NCI-H2196 treated with DMSO at 0.1 percent for 48 hours (cell line): ENCODE results near the gene POGLUT3.

Experiments used
- DNase-seq: peaks from one replicate; lab custom pipeline; 2025; ENCODE audit not compliant: unreplicated experiment; lab: John Stamatoyannopoulos, UW

The POGLUT3 gene

GRCh38 chr11:108498046-108498815 lies at the start of gene POGLUT3:
TSS of gene POGLUT3 (minus strand) at chr11:108498384. CDS start at chr11:108498366, 18 bp downstream.
- DNase-seq: peak; percentile 34

- no peak for DNase-seq
Observed at GRCh38 chr11:108545909-108546501, 47.8 kb upstream of the POGLUT3 start.

- no peak for DNase-seq
Observed at GRCh38 chr11:108543316-108543964, 45.3 kb upstream of the POGLUT3 start.

GRCh38 chr11:108541531-108541930 lies 43.3 kb upstream of the POGLUT3 start:
- DNase-seq: no peak

GRCh38 chr11:108538502-108538901 lies 40.3 kb upstream of the POGLUT3 start:
- no peak for DNase-seq

GRCh38 chr11:108538022-108538424 lies 39.8 kb upstream of the POGLUT3 start:
- no peak for DNase-seq

- no peak for DNase-seq
Observed at GRCh38 chr11:108536783-108537182, 38.6 kb upstream of the POGLUT3 start.

GRCh38 chr11:108535384-108535955 lies 37.3 kb upstream of the POGLUT3 start:
- no peak for DNase-seq

DNA sequence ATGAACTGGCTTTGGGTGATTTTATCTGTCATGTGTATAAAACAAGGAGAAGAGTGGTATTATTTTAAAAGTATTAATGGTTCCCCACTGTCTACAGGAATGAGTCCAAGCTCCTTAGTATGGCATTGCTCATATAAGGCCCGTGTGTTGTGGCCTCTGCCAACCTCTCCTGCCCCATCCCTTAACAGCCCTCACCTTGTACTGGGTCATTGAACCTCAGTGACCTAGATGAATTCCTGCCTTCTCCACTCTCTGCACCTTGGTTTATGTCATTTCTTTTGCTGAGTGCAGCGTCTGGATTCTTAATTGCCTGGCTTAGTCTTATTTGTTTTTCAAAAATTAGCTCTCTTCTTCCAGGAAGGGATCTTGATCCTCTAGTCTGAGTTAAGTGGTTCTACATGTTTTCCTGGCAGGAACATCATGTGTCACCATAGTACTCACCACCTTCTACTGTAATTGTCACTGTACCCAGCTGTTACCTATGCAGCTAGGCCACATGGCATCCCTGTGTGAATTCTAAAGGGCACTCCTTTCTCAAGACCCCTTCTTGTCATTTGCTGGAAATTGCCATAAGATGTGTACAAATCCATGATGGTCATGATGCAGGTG lies 36.2 kb upstream of the POGLUT3 start:
- no peak for DNase-seq

- DNase-seq: no peak
Observed at GRCh38 chr11:108530426-108530825, 32.2 kb upstream of the POGLUT3 start.

DNA sequence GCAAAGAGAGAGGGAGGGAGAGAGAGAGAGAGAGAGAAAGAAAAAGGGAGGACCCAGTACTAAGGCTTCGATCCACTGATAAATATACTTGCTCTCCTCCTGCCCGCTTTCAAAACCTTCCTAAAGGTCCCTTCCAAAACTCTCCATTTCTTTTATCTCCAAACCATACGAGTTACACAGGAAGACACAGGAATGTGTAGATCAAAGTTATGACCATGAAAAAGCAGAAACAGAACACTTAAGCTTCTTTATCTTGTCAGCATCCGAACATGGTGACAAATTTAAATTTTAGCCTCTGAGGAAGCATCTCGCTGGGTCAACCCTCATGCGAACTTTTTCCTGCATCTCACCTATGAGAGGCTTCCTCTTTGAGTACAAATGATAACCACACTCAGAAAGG lies 29.2 kb upstream of the POGLUT3 start:
- DNase-seq: no peak

- no peak for DNase-seq
Observed at GRCh38 chr11:108525161-108525560, 27.0 kb upstream of the POGLUT3 start.

DNA sequence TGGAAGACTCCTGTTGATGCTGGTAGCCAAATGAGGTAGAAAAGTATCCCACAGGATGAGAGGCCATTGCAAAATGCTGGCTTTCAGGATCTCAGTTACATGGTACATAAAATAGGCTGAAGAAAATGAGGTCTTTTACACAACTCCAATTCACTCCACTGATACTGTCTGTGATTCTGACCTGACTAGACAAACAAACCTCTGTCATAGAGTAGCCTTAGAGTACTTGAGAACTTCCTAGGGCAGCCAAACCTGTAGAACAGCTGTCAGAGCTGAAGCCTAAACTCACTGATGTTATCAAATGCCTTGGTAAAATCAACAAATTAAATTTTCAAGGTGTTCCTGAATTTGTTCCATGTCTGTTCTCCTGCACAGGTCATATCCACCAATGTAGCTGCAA lies 26.2 kb upstream of the POGLUT3 start:
- DNase-seq: peak; percentile 6

DNA sequence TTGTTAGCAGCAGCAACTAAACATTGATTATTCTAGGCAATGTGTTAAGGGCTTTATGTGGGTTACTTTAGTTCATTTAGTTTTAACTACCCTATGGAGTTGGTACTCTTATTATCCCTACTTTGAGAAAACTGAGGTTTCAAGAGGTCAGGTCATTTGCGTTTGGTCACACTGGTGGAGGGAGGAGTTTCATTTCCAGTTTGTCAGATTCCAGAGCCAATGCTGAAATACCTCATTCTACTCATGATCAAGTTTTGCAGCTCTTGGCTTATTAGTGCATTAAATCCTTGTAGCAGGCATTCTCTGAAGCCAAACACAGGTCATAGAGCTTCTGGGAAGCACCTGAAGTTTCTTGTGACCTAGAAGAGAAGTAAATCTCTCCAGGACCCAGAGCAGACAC lies 24.1 kb upstream of the POGLUT3 start:
- no peak for DNase-seq

- DNase-seq: no peak
Observed at GRCh38 chr11:108518581-108518980, 20.4 kb upstream of the POGLUT3 start.

- no peak for DNase-seq
Observed at GRCh38 chr11:108516125-108516524, 17.9 kb upstream of the POGLUT3 start.

- DNase-seq: no peak
Observed at GRCh38 chr11:108512708-108513107, 14.5 kb upstream of the POGLUT3 start.

DNA sequence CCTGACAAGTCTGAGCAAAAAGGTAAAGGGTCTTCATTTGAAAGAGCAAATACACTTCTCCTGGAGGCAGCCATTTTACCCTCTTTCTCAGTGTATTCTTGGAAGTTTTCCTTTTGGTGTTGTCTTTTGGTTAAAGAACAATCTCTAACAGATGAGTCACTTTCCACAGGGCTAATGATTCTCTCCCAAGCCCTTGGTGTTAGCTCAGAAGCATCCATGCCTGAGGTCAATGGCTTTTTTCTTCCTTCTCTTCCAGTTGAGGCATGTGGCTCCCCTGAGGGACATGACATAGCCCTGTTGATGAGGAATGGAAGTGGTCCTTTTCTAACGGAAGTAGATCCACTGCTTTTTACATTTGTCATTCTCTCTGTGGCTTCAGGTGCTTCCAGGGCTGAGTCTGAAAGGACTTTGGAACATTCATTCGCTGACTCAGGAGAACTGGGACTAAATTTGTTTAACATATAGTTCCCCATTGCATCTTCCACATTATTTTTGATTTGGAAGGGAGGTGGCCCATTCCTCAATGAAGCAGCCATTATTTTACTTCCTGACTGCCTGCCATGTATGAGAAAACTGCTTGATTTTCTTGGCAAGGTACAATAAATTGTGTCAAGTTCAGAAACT lies 13.8 kb upstream of the POGLUT3 start:
- DNase-seq: no peak

DNA sequence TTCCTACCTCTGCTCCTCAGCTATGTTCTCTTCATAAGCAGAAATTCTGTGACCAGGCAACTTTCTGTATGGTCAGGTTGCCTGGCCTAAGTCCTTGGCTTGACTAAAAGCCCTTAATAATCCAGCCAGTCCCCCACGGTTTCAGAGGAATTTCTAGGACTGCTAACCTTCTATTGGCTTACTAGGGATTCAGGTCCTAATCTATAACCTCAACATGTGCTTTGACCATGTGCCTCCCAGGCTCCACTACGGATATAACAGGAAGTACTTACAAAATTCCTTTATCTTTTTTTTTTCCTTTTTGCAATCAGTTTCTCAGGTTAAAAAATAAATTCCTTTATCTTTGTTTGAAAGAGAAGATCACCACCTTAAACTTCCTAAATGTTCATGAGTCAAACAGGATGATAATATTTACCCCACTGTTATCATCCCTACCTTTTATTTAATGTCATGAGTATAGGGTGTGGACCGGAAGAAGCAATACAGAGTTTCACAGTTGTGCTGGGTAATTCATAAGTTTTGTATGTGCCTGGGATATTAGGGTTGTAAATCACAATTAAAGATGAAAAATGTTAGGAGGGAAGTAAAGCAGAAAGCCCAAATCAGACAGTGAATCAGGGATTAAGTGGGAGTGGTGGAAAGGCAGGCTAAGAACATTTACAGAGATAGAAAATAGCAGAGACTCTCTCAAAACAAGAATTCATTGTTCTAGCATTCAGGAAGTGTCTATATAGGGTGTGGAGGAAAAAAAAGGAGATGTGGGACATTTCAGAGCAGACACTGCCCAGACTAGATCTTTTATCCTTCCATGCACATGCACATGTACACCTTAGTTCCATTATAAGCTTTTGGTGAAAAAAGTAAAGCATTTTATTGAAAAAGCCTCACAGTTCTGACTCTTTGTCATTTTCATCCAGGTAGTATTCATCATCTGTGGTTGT lies 10.7 kb upstream of the POGLUT3 start:
- no peak for DNase-seq

- no peak for DNase-seq
Observed at GRCh38 chr11:108501396-108501795, 3.2 kb upstream of the POGLUT3 start.
